Mesendoderm (in vitro differentiated cells): Measurements from ENCODE around the gene NPTN.

Experiments
- DNase-seq: peaks from one replicate; pipeline ENCODE4 v3.0.0; 2013
- H2AK5ac ChIP-seq: 2 replicates; pipeline ENCODE4 v1.6.1; 2013; ENCODE audit warnings: low read length, inconsistent platforms
- H2BK120ac ChIP-seq: 2 replicates; pipeline ENCODE4 v1.6.1; 2013; ENCODE audit warnings: low read depth, mild to moderate bottlenecking, low read length, moderate library complexity, mixed read lengths
- H2BK15ac ChIP-seq: replicated peaks from 2 replicates; pipeline ENCODE4 v1.6.1; 2013; ENCODE audit warnings: low read depth, mild to moderate bottlenecking, moderate library complexity
- H2BK5ac ChIP-seq: 2 replicates; pipeline ENCODE4 v1.6.1; 2013; ENCODE audit warnings: low read length, inconsistent platforms
- H3K18ac ChIP-seq: 2 replicates; pipeline ENCODE4 v1.6.1; 2013; ENCODE audit warnings: mild to moderate bottlenecking, low read length, mixed read lengths
- H3K23ac ChIP-seq: one replicate; pipeline ENCODE4 v1.6.1; 2013; ENCODE audit warnings: low read length
- H3K27ac ChIP-seq: 2 replicates; pipeline ENCODE4 v1.5.1; 2013; ENCODE audit warnings: low read depth, mild to moderate bottlenecking, inconsistent platforms, low read length, moderate library complexity
- H3K27me3 ChIP-seq: 2 replicates; pipeline ENCODE4 v1.6.1; 2013; ENCODE audit warnings: low read length, control low read depth, mild to moderate bottlenecking, inconsistent platforms; ENCODE audit not compliant: insufficient read depth, poor library complexity
- H3K36me3 ChIP-seq: 2 replicates; pipeline ENCODE4 v1.6.1; 2013; ENCODE audit warnings: low read length, inconsistent platforms; ENCODE audit not compliant: control insufficient read depth, insufficient read depth
- H3K4ac ChIP-seq: one replicate; pipeline ENCODE4 v1.6.1; 2013; ENCODE audit warnings: low read depth, mild to moderate bottlenecking, low read length, moderate library complexity
- H3K4me1 ChIP-seq: 2 replicates; pipeline ENCODE4 v1.6.1; 2013; ENCODE audit warnings: low read depth, low read length, inconsistent platforms; ENCODE audit not compliant: control insufficient read depth
- H3K4me2 ChIP-seq: 2 replicates; pipeline ENCODE4 v1.6.1; 2013; ENCODE audit warnings: low read length
- H3K4me3 ChIP-seq: 2 replicates; pipeline ENCODE4 v1.5.1; 2013; ENCODE audit warnings: mild to moderate bottlenecking, low read length
- H3K56ac ChIP-seq: one replicate; pipeline ENCODE4 v1.6.1; 2013; ENCODE audit warnings: low read length
- H3K79me1 ChIP-seq: 2 replicates; pipeline ENCODE4 v1.6.1; 2013; ENCODE audit warnings: low read length, inconsistent platforms
- H3K79me2 ChIP-seq: 2 replicates; pipeline ENCODE4 v1.6.1; 2013; ENCODE audit warnings: mild to moderate bottlenecking, low read length; ENCODE audit not compliant: control insufficient read depth, insufficient read depth
- H3K9ac ChIP-seq: 2 replicates; pipeline ENCODE4 v1.6.1; 2013; ENCODE audit warnings: low read length, inconsistent platforms
- H4K5ac ChIP-seq: one replicate; pipeline ENCODE4 v1.6.1; 2013; ENCODE audit warnings: low read length
- H4K8ac ChIP-seq: one replicate; pipeline ENCODE4 v1.6.1; 2013; ENCODE audit warnings: low read depth, mild to moderate bottlenecking, control low read depth, low read length, moderate library complexity
- WGBS: extraction: QIAGEN DNeasy Blood & Tissue Kit; methylation state at CpG from one replicate; pipeline ENCODE4 v1.1.7; 2013; ENCODE audit warnings: low lambda C conversion rate, missing lambda C conversion rate; ENCODE audit not compliant: insufficient coverage; ENCODE audit errors: extremely low coverage; 5-methylcytosine and 5-hydroxymethylcytosine counted together

The NPTN gene

DNA sequence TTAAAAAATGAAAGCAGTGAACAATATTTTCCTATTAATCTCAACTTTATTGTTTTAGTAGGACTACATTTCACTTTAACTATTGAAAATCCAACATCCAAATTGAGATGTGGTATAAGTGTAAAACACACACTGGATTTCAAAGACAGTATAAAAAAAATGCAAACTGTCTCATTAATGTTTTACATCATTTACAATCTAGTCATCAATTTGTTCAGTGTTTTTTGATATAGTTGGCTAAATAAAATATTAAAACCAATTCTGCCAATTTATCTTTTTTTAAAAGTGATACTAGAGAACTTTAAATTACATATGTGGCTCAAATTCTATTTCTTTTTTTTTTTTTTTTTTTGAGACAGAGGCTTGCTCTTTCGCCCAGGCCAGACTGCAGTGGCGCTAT, 95.1 kb downstream of the NPTN start:
- Histone ChIP-seq H3K56ac (no peak overlapping the region), H3K27me3 (no peaks in the 10 kb centered on the region), H3K9ac (no peak overlapping the region), H2BK5ac (no peak overlapping the region), H3K79me1 (no peaks in the 10 kb centered on the region), H2BK15ac (no peak overlapping the region), H3K4me2 (no peak overlapping the region), H4K5ac (no peak overlapping the region), H2BK120ac (no peak overlapping the region), H3K79me2 (no peaks in the 10 kb centered on the region), H3K4me3 (no peak overlapping the region), H3K27ac (no peak overlapping the region), H3K18ac (no peak overlapping the region), H3K4ac (no peak overlapping the region), H2AK5ac (no peak overlapping the region), H4K8ac (no peak overlapping the region), H3K36me3 (no peaks in the 10 kb centered on the region), H3K4me1 (no peaks in the 10 kb centered on the region), H3K23ac (no peak overlapping the region)
- DNase-seq: no peak
- no CpG with 5 or more reads among the region's 2 CpGs for WGBS

DNA sequence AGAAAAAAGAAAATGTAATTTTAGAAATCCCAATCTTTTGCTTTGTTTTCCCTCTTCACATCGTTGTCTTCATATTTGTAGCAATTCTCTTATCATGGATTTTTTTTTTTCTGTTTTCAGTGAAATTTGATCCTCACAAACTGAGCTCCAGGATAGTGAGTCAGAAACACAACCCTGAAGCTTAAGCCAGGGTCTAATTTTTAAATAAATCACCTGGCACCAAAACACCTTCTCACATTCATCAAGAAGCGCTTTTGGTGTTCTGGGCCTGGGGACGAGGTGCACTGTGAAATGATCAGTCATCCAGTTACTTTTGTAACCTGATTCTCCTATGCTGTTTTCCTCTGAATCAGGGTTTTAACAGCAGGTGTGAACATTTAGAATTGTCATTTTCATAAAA, 102.5 kb downstream of the NPTN start:
- H3K4me1 ChIP-seq: no peaks in the 10 kb centered on the region
- no peak overlapping the region for H2AK5ac ChIP-seq
- no peak overlapping the region for H3K9ac ChIP-seq
- H4K8ac ChIP-seq: no peak overlapping the region
- no CpG with 5 or more reads among the region's 3 CpGs for WGBS
- no peaks in the 10 kb centered on the region for H3K79me2 ChIP-seq
- no peak overlapping the region for H2BK15ac ChIP-seq
- H3K4me3 ChIP-seq: no peak overlapping the region
- H3K27me3 ChIP-seq: no peaks in the 10 kb centered on the region
- no peak overlapping the region for H3K4me2 ChIP-seq
- no peaks in the 10 kb centered on the region for H3K79me1 ChIP-seq
- no peak overlapping the region for H2BK120ac ChIP-seq
- no peaks in the 10 kb centered on the region for H3K36me3 ChIP-seq
- H4K5ac ChIP-seq: no peak overlapping the region
- no peak overlapping the region for H3K23ac ChIP-seq
- no peak overlapping the region for H2BK5ac ChIP-seq
- no peak overlapping the region for H3K4ac ChIP-seq
- H3K18ac ChIP-seq: no peak overlapping the region
- H3K27ac ChIP-seq: no peak overlapping the region
- DNase-seq: no peak
- H3K56ac ChIP-seq: no peak overlapping the region

DNA sequence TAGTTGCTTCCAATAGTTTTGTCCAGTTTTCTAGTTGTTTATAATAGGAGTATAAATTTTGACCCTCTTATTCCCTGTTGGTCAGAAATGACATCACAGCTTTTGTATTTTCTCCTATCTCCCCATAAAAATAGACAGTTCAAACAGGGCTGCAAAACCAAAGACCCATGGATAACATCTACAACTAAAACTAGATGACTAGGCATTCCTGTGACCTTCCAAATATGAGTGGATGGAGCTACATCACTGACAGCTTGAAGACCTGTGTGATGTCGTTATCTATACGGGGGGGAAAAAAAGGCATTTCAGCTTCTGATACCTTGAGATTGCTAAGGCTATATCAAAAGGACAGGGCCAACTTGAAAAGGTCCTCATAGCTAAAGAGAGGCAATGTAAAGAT, 105.6 kb downstream of the NPTN start:
- H3K27ac ChIP-seq: no peak overlapping the region
- H2BK15ac ChIP-seq: no peak overlapping the region
- H3K9ac ChIP-seq: no peak overlapping the region
- H2BK5ac ChIP-seq: no peak overlapping the region
- H3K4ac ChIP-seq: no peak overlapping the region
- H3K27me3 ChIP-seq: no peaks in the 10 kb centered on the region
- no peak overlapping the region for H2BK120ac ChIP-seq
- H4K5ac ChIP-seq: no peak overlapping the region
- no peaks in the 10 kb centered on the region for H3K79me2 ChIP-seq
- H3K4me2 ChIP-seq: no peak overlapping the region
- H3K23ac ChIP-seq: no peak overlapping the region
- H4K8ac ChIP-seq: no peak overlapping the region
- H3K4me3 ChIP-seq: no peak overlapping the region
- H3K18ac ChIP-seq: no peak overlapping the region
- DNase-seq: no peak
- H3K56ac ChIP-seq: no peak overlapping the region
- no peaks in the 10 kb centered on the region for H3K4me1 ChIP-seq
- H3K36me3 ChIP-seq: no peaks in the 10 kb centered on the region
- no peaks in the 10 kb centered on the region for H3K79me1 ChIP-seq
- no CpG with 5 or more reads among the region's 2 CpGs for WGBS
- H2AK5ac ChIP-seq: no peak overlapping the region

DNA sequence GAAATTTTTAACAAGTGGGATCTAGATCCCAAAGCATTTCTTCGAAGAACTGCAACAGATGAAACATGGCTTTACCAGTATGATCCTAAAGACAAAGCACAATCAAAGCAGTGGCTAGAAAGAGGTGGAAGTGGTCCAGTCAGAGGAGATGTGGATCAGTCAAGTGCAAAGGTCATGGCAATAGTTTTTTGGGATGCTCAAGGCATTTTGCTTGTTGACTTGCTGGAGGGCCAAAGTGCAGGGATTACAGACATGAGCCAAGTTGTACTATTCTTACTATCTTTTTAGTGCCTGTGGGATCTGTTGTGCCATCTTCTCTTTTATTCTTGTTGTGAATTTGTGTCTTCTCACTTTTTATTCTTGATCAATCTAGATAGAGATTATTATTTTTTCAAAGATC, 108.3 kb downstream of the NPTN start:
- no peaks in the 10 kb centered on the region for H3K36me3 ChIP-seq
- no CpG with 5 or more reads among the region's 1 CpG for WGBS
- no peak overlapping the region for H3K9ac ChIP-seq
- H3K56ac ChIP-seq: no peak overlapping the region
- H3K4me1 ChIP-seq: no peaks in the 10 kb centered on the region
- no peak overlapping the region for H3K4me2 ChIP-seq
- H2AK5ac ChIP-seq: no peak overlapping the region
- no peaks in the 10 kb centered on the region for H3K27me3 ChIP-seq
- H2BK5ac ChIP-seq: no peak overlapping the region
- H4K8ac ChIP-seq: no peak overlapping the region
- H3K4me3 ChIP-seq: no peak overlapping the region
- no peak overlapping the region for H2BK15ac ChIP-seq
- no peaks in the 10 kb centered on the region for H3K79me1 ChIP-seq
- H3K23ac ChIP-seq: no peak overlapping the region
- no peak overlapping the region for H3K27ac ChIP-seq
- H3K18ac ChIP-seq: no peak overlapping the region
- no peak overlapping the region for H3K4ac ChIP-seq
- no peaks in the 10 kb centered on the region for H3K79me2 ChIP-seq
- no peak overlapping the region for H2BK120ac ChIP-seq
- no peak overlapping the region for H4K5ac ChIP-seq
- no peak for DNase-seq

DNA sequence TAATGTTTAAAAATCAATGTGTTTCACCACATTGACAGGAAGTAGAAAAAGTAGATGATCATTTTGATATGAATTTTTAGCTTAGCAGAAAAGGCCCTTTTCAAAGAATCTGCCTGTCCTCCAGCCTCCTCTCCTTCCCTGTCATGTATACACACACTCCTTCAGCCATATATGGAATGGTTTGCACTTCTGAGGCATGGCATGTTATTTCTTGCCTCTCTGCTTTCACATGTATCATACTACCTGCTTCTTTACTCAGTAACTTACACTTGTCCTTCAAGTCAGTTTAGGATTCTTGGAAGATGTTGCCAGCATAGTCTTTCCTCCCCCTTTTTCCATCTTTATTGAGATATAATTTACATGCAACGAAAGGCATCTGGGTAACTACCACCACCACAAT, 111.2 kb downstream of the NPTN start:
- Histone ChIP-seq H4K8ac (no peak overlapping the region), H3K79me2 (no peaks in the 10 kb centered on the region), H4K5ac (no peak overlapping the region), H3K27ac (no peak overlapping the region), H2BK120ac (no peak overlapping the region), H2BK15ac (no peak overlapping the region), H3K18ac (no peak overlapping the region), H3K23ac (no peak overlapping the region), H3K79me1 (no peaks in the 10 kb centered on the region), H3K4ac (no peak overlapping the region), H2BK5ac (no peak overlapping the region), H3K4me3 (no peak overlapping the region), H3K9ac (no peak overlapping the region), H3K27me3 (no peaks in the 10 kb centered on the region), H2AK5ac (no peak overlapping the region), H3K36me3 (no peaks in the 10 kb centered on the region), H3K4me1 (peaks cover 8% of the 10 kb centered on the region), H3K56ac (no peak overlapping the region), H3K4me2 (no peak overlapping the region)
- no peak for DNase-seq
- no CpG with 5 or more reads among the region's 1 CpG for WGBS

DNA sequence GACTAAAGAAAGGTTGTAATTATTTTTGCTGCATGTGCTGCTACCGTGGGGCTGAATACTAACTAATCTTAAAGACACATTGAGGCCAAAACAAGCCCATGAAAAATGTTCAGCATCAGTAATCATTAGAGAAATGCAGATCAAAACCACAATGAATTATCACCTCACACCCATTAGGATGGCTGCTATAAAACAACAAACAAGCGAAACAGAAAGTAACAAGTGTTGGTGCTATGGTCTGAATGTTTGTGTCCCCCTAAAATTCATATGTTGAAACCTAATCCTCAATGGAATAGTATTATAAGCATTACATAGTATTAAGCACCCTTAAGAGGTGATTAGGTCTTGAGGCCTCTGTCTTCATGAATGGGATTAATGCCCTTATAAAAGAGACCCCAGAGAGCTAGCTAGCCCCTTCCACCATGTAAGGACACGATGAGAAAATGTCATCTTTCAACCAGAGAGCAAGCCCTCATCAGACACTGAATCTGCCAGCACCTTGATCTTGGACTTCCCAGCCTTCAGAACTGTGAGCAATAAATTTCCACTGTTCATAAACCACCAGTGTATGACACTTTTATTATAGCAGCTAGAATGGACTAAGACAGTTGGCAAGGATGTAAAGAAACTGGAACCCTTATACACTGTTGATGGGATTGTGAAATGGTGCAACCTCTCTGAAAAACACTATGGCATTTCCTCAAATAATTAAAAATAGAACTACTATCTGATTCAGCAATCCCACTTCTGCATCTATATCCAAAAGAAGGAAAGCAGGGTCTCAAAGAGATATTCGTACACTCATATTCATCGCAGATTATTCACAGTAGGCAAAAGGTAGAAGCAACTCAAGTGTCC, 114.1 kb downstream of the NPTN start:
- Histone ChIP-seq H3K79me2 (no peaks in the 10 kb centered on the region), H2BK15ac (peak overlapping the region; percentile 36), H3K27me3 (no peaks in the 10 kb centered on the region), H2BK120ac (no peak overlapping the region), H3K23ac (no peak overlapping the region), H4K8ac (no peak overlapping the region), H2AK5ac (no peak overlapping the region), H3K4me1 (peaks cover 8% of the 10 kb centered on the region), H2BK5ac (no peak overlapping the region), H3K27ac (no peak overlapping the region), H3K9ac (no peak overlapping the region), H4K5ac (no peak overlapping the region), H3K4me2 (no peak overlapping the region), H3K36me3 (no peaks in the 10 kb centered on the region), H3K4ac (no peak overlapping the region), H3K56ac (no peak overlapping the region), H3K4me3 (no peak overlapping the region), H3K18ac (no peak overlapping the region), H3K79me1 (no peaks in the 10 kb centered on the region)
- DNase-seq: no peak
- no CpG with 5 or more reads among the region's 5 CpGs for WGBS
